AML-193 (cell line): ENCODE results near the gene ANKRD37.
"Not testable (repeated sequence)": the region's sequence is repeated elsewhere in the genome, so short reads cannot be mapped to it uniquely, and the experiment has no call there.

Experiments used
- DNase-seq, 2 experiments: peaks; one replicate each; lab custom pipeline; 2025; lab: John Stamatoyannopoulos, UW

The ANKRD37 gene

GRCh38 chr4:185396724-185397385, at the start of gene ANKRD37:
ANKRD37 (plus strand) TSS chr4:185396841; CDS start chr4:185396924, 83 bp downstream.
- no peak for DNase-seq

GRCh38 chr4:185346975-185347601, 49.6 kb upstream of the ANKRD37 start:
- DNase-seq: no peak

GRCh38 chr4:185351691-185352090, 45.0 kb upstream of the ANKRD37 start:
- DNase-seq: no peak

GRCh38 chr4:185352202-185352601, 44.4 kb upstream of the ANKRD37 start:
- DNase-seq: no peak

- peak in 1 of 2 experiments; percentile 32 for DNase-seq
Observed at GRCh38 chr4:185352741-185353140, 43.9 kb upstream of the ANKRD37 start.

- DNase-seq: no peak
Observed at GRCh38 chr4:185357211-185357610, 39.4 kb upstream of the ANKRD37 start.

- DNase-seq: no peak
Observed at GRCh38 chr4:185357733-185358440, 38.8 kb upstream of the ANKRD37 start.

GRCh38 chr4:185358514-185358913, 38.1 kb upstream of the ANKRD37 start:
- DNase-seq: no peak

- DNase-seq: no peak
Observed at GRCh38 chr4:185358959-185359358, 37.7 kb upstream of the ANKRD37 start.

- DNase-seq: no peak
Observed at GRCh38 chr4:185359767-185360446, 36.7 kb upstream of the ANKRD37 start.

- no peak for DNase-seq
Observed at GRCh38 chr4:185361872-185362271, 34.8 kb upstream of the ANKRD37 start.

- DNase-seq: not testable (repeated sequence)
Observed at GRCh38 chr4:185362570-185362969, 34.1 kb upstream of the ANKRD37 start.

GRCh38 chr4:185363251-185363650, 33.4 kb upstream of the ANKRD37 start:
- DNase-seq: no peak

- no peak for DNase-seq
Observed at GRCh38 chr4:185364886-185365285, 31.8 kb upstream of the ANKRD37 start.

GRCh38 chr4:185369731-185370130, 26.9 kb upstream of the ANKRD37 start:
- DNase-seq: no peak

- DNase-seq: no peak
Observed at GRCh38 chr4:185370268-185370949, 26.2 kb upstream of the ANKRD37 start.

GRCh38 chr4:185371702-185372101, 24.9 kb upstream of the ANKRD37 start:
- no peak for DNase-seq

GRCh38 chr4:185374027-185374426, 22.6 kb upstream of the ANKRD37 start:
- DNase-seq: no peak

GRCh38 chr4:185374573-185374972, 22.1 kb upstream of the ANKRD37 start:
- DNase-seq: no peak

GRCh38 chr4:185378264-185378663, 18.4 kb upstream of the ANKRD37 start:
- DNase-seq: no peak

- DNase-seq: no peak
Observed at GRCh38 chr4:185379326-185380295, 17.0 kb upstream of the ANKRD37 start.
